Measurements from ENCODE around the gene OGFRL1.

The OGFRL1 gene

DNA sequence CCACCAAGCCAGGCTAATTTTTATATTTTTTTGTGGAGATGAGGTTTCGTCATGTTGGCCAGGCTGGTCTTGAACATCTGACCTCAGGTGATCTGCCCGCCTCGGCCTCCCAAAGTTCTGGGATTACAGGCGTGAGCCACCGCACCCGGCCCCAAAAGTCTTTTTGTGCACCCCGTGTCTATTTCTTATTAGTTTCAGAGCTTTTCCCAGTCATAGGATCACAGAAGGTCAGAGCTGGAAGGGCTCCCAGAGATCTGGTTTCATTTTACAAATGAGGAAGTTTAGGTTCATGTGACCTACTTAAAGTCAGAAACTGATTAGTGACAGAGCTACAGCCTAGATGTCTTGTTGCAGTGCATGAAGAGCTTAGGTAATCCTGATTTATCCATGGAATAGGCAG, 1.6 kb upstream of the OGFRL1 start:
- Histone ChIP-seq H3K4me2 (ENCODE audit: low read length) (peak overlapping the region; percentile 91), H3K9me3 (ENCODE audit: insufficient read depth, low read length) (no peaks in the 10 kb centered on the region), H3K27me3 (ENCODE audit: low read depth, low read length) (no peaks in the 10 kb centered on the region), H3K36me3 (replicated peaks; ENCODE audit: low read depth, low read length) (peaks cover 16% of the 10 kb centered on the region), H3K4me3 (ENCODE audit: low read length) (peak overlapping the region; percentile 80), H2AFZ (ENCODE audit: low read depth, low read length) (no peak overlapping the region), H3K9ac (ENCODE audit: low read length) (peak overlapping the region; percentile 86; the same call in 1 of the 2 replicates), H3K27ac (ENCODE audit: low read length) (peak overlapping the region; percentile 64), H3K79me2 (ENCODE audit: low read length) (peaks cover 34% of the 10 kb centered on the region), H4K20me1 (ENCODE audit: insufficient read depth, low read length) (peaks cover 16% of the 10 kb centered on the region), H3K4me1 (ENCODE audit: low read length) (peaks cover 32% of the 10 kb centered on the region)
- no peak for TF ChIP-seq EZH2phosphoT487 (IDR thresholded peaks at IDR 0.05; ENCODE audit: low read depth)
- TF ChIP-seq, protein P1, sequence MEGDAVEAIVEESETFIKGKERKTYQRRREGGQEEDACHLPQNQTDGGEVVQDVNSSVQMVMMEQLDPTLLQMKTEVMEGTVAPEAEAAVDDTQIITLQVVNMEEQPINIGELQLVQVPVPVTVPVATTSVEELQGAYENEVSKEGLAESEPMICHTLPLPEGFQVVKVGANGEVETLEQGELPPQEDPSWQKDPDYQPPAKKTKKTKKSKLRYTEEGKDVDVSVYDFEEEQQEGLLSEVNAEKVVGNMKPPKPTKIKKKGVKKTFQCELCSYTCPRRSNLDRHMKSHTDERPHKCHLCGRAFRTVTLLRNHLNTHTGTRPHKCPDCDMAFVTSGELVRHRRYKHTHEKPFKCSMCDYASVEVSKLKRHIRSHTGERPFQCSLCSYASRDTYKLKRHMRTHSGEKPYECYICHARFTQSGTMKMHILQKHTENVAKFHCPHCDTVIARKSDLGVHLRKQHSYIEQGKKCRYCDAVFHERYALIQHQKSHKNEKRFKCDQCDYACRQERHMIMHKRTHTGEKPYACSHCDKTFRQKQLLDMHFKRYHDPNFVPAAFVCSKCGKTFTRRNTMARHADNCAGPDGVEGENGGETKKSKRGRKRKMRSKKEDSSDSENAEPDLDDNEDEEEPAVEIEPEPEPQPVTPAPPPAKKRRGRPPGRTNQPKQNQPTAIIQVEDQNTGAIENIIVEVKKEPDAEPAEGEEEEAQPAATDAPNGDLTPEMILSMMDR (IDR thresholded peaks at IDR 0.05; ENCODE audit: low read depth, low read length): no peak

DNA sequence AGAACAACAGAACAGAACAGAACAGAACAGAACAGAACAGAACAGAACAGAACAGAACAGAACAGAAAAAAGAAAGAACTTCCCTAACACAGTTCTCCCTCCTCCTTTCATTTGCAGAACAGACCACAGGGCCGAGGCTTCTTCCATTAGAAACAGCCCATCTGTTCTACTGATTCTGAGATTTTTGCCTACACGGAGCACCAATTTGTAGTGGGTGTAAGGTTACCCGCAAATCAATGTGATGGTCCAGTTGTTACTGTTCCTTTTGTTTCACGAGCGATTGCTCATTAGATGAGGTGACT, 734 bp upstream of the OGFRL1 start:
- TF ChIP-seq, protein P1 (IDR thresholded peaks at IDR 0.05; ENCODE audit: low read depth, low read length): no peak
- no peak for TF ChIP-seq EZH2phosphoT487 (IDR thresholded peaks at IDR 0.05; ENCODE audit: low read depth)
- Histone ChIP-seq H3K79me2 (ENCODE audit: low read length) (peaks cover 42% of the 10 kb centered on the region), H3K27ac (ENCODE audit: low read length) (peak overlapping the region; percentile 64), H3K36me3 (replicated peaks; ENCODE audit: low read depth, low read length) (peaks cover 21% of the 10 kb centered on the region), H2AFZ (ENCODE audit: low read depth, low read length) (peak overlapping the region; percentile 73), H3K4me1 (ENCODE audit: low read length) (peaks cover 37% of the 10 kb centered on the region), H3K9ac (ENCODE audit: low read length) (peak overlapping the region; percentile 86), H3K4me3 (ENCODE audit: low read length) (peak overlapping the region; percentile 80), H3K4me2 (ENCODE audit: low read length) (peak overlapping the region; percentile 91), H3K9me3 (ENCODE audit: insufficient read depth, low read length) (no peaks in the 10 kb centered on the region), H4K20me1 (ENCODE audit: insufficient read depth, low read length) (peaks cover 25% of the 10 kb centered on the region), H3K27me3 (ENCODE audit: low read depth, low read length) (no peaks in the 10 kb centered on the region)

DNA sequence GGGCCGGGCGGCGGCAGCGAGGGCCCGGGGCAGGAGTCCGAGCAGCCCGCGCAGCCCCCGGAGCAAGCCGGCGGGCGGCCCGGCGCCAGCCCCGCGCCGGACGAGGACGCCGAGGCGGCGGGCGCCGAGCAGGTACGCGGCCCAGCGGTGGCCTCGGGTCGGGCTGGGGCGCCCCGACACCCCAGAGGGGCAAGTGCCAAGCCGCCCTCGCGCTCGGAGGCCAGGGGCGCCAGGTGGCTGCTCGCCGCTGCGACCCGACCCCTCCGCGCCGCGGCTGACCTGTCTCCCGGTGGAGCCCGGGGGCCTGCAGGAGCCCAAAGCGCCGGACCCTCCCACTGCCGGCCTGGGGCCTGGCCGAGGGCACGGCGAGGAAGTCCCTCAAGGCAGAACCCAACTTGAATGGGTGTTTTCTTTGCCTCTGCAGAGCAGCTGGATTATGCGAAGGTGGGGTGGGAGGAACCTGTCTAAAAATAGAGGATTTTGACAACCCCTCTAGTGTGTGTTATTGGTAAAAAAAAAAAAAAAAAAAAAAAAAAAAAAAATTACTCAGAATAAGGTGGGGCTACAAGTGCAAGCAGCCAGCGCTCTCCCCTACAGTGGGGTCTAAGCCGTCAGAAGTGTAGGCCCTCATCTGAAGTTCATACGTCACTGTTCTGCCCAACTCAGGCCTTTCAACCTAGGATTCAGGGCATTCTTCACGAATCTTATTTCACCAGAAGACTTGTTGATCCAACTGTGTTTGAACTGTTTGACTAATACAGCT, 609 bp downstream of the OGFRL1 start:
- Histone ChIP-seq H3K27ac (ENCODE audit: low read length) (peak overlapping the region; percentile 50), H2AFZ (ENCODE audit: low read depth, low read length) (peak overlapping the region; percentile 37; the same call in 1 of the 2 replicates), H3K9me3 (ENCODE audit: insufficient read depth, low read length) (no peaks in the 10 kb centered on the region), H3K4me3 (ENCODE audit: low read length) (peak overlapping the region; percentile 80), H3K9ac (ENCODE audit: low read length) (peak overlapping the region; percentile 86), H3K4me2 (ENCODE audit: low read length) (peak overlapping the region; percentile 85), H3K27me3 (ENCODE audit: low read depth, low read length) (no peaks in the 10 kb centered on the region), H3K4me1 (ENCODE audit: low read length) (peaks cover 37% of the 10 kb centered on the region), H3K36me3 (replicated peaks; ENCODE audit: low read depth, low read length) (peaks cover 33% of the 10 kb centered on the region), H4K20me1 (ENCODE audit: insufficient read depth, low read length) (peaks cover 36% of the 10 kb centered on the region), H3K79me2 (ENCODE audit: low read length) (peaks cover 55% of the 10 kb centered on the region)
- TF ChIP-seq EZH2phosphoT487 (IDR thresholded peaks at IDR 0.05; ENCODE audit: low read depth): no peak
- TF ChIP-seq, protein P1 (IDR thresholded peaks at IDR 0.05; ENCODE audit: low read depth, low read length): no peak

- Histone ChIP-seq H3K4me2 (ENCODE audit: low read length) (peak overlapping the region; percentile 85), H2AFZ (ENCODE audit: low read depth, low read length) (peak overlapping the region; percentile 37; the same call in 1 of the 2 replicates), H3K9me3 (ENCODE audit: insufficient read depth, low read length) (no peaks in the 10 kb centered on the region), H4K20me1 (ENCODE audit: insufficient read depth, low read length) (peaks cover 36% of the 10 kb centered on the region), H3K36me3 (replicated peaks; ENCODE audit: low read depth, low read length) (peaks cover 37% of the 10 kb centered on the region), H3K9ac (ENCODE audit: low read length) (peak overlapping the region; percentile 86), H3K27ac (ENCODE audit: low read length) (peak overlapping the region; percentile 50), H3K4me3 (ENCODE audit: low read length) (peak overlapping the region; percentile 80), H3K4me1 (ENCODE audit: low read length) (peaks cover 37% of the 10 kb centered on the region), H3K79me2 (ENCODE audit: low read length) (peaks cover 57% of the 10 kb centered on the region), H3K27me3 (ENCODE audit: low read depth, low read length) (no peaks in the 10 kb centered on the region)
- no peak for TF ChIP-seq EZH2phosphoT487 (IDR thresholded peaks at IDR 0.05; ENCODE audit: low read depth)
- TF ChIP-seq, protein P1 (IDR thresholded peaks at IDR 0.05; ENCODE audit: low read depth, low read length): no peak
Measured at GRCh38 chr6:71289802-71290175, 1.2 kb downstream of the OGFRL1 start.
